Kidney (tissue), 14 donors: Measurements from ENCODE around the gene ZNF276. TPM values are rescaled to one million over a fixed set of nuclear protein-coding genes. Genes with fewer than 3 reads are reported as not detected.

ENCODE experiments used
- DNase-seq, 5 donors: peaks; one replicate each; pipeline ENCODE4 v3.0.0-alpha.2; 2013 to 2020
- FAIRE-seq: peaks from 2 replicates; lab custom pipeline; 2012; peaks lifted over from hg19 to GRCh38; lab: Jason Lieb, UNC
- H3K27ac ChIP-seq, 2 donors: one replicate each; pipeline ENCODE4 v1.7.0; 2013; ENCODE audit warnings: low read depth in 2 of 2, low read length in 2 of 2, inconsistent platforms in 1 of 2
- H3K27me3 ChIP-seq: one replicate; pipeline ENCODE4 v1.7.1; 2013; ENCODE audit warnings: low read length, inconsistent platforms; ENCODE audit not compliant: control insufficient read depth, insufficient read depth
- H3K36me3 ChIP-seq, 3 donors: one replicate each; pipeline versions ENCODE4 v1.7.0 to v1.7.1; 2013; ENCODE audit warnings: low read length in 3 of 3, control low read depth in 1 of 3, inconsistent platforms in 1 of 3; ENCODE audit not compliant: insufficient read depth in 3 of 3, control insufficient read depth in 2 of 3
- H3K4me1 ChIP-seq, 3 donors: one replicate each; pipeline versions ENCODE4 v1.7.0 to v1.7.1; 2013; ENCODE audit warnings: low read length in 3 of 3, inconsistent platforms in 1 of 3, low read depth in 1 of 3; ENCODE audit not compliant: control insufficient read depth in 2 of 3, insufficient read depth in 2 of 3
- H3K4me3 ChIP-seq, 3 donors: one replicate each; pipeline versions ENCODE4 v1.7.0 to v1.8.1; 2013; ENCODE audit warnings: low read length in 3 of 3, control low read depth in 1 of 3, inconsistent platforms in 1 of 3
- H3K9ac ChIP-seq, 3 donors: one replicate each; pipeline versions ENCODE4 v1.7.0 to v1.7.1; 2013; ENCODE audit warnings: low read length in 3 of 3, control low read depth in 1 of 3, inconsistent platforms in 1 of 3
- H3K9me3 ChIP-seq, 3 donors: one replicate each; pipeline versions ENCODE4 v1.7.0 to v1.7.1; 2013; ENCODE audit warnings: low read length in 3 of 3, control low read depth in 1 of 3, inconsistent platforms in 1 of 3; ENCODE audit not compliant: control insufficient read depth in 2 of 3, insufficient read depth in 1 of 3
- CTCF ChIP-seq: IDR thresholded peaks from 3 replicates; pipeline ENCODE4 v1.5.1; 2012; ENCODE audit warnings: mild to moderate bottlenecking, moderate library complexity, borderline replicate concordance; ENCODE audit not compliant: insufficient read depth; ENCODE audit errors: extremely low read depth
- intact Hi-C: fragments of 100-400 bp; cut with DNase I; formaldehyde crosslinking; loops from one replicate; pipeline ENCODE4 v1.11.1; 2022
- polyA plus RNA-seq: library from polyadenylated mRNA; stranded (reverse); fragments of 350-450 nt; fragmentation: Illumina TruSeq; extraction: RNeasy Lipid Tissue Mini Kit (QIAGEN cat#74804); gene quantifications from one replicate; pipeline ENCODE4 v1.2.3, GENCODE V29; 2014; ENCODE audit warnings: low read depth, low replicate concordance; ENCODE audit not compliant: insufficient read depth
- total RNA-seq: library from RNA; stranded (reverse); fragmentation: NEBNext Ultra II Directional; extraction: Animal tissue kit (Norgen Biotek cat#: 25700); gene quantifications from one replicate; pipeline ENCODE4 v1.2.1, GENCODE V29; 2021
- donor health status: control.
- donor health status: control.
- donor health status: control.
- donor health status: control.
- donor health status: control.
- donor health status: DM: yes; HTN: yes; CAD: no.
- donor health status: Normal renal cell carcinoma (clear cell type).

The ZNF276 gene
- total and polyA plus RNA-seq, 2 donors from 2014 or later = 16.4 to 35.4 TPM

DNA sequence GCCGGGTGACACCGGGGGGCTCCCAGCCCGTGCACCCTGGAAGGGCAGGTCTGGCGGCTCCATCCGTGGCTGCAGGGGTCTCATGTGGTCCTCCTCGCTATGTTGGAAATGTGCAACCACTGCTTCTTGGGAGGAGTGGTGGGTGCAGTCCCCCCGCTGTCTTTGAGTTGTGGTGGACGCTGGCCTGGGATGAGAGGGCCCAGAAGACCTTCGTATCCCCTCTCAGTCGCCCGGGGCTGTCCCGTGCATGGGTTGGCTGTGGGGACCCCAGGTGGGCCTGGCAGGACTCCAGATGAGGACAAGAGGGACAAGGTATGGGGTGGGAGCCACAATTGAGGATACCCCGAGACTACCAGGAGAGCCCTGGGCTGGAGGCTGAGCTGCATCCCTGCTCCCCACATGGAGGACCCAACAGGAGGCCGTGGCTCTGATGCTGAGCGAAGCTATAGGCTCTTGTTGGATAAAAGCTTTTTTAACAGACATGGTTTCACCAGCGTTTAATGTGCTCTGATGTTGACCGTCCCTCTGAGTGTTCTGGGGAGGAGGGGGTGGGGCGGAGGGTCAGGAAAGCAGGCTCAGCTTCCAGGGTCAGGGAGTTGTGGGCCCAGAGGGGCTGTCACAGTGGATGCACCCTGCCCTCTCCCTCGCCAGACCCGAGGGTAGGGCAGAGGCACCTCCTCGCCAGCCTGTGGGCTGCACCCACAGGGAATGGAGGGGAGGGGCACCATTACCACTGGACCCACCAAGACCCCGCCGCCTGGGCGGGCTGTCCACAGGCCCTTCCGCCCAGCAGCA lies 25.3 kb upstream of the ZNF276 start:
- TF ChIP-seq CTCF = no peak
- DNase-seq (peak in 3 of 5 donors; percentile 33 to 72 (median 50)), FAIRE-seq (no peak)
- Histone ChIP-seq H3K27me3 (no peaks in the 10 kb centered on the region), H3K9ac (no peak overlapping the region), H3K27ac (no peak overlapping the region), H3K9me3 (no peaks in the 10 kb centered on the region), H3K4me1 (peaks cover 0 to 11% (median 5%) of the 10 kb centered on the region in 3 donors), H3K4me3 (no peak overlapping the region), H3K36me3 (peaks cover 3 to 28% (median 10%) of the 10 kb centered on the region in 3 donors)
- intact Hi-C loops = no loop called here

DNA sequence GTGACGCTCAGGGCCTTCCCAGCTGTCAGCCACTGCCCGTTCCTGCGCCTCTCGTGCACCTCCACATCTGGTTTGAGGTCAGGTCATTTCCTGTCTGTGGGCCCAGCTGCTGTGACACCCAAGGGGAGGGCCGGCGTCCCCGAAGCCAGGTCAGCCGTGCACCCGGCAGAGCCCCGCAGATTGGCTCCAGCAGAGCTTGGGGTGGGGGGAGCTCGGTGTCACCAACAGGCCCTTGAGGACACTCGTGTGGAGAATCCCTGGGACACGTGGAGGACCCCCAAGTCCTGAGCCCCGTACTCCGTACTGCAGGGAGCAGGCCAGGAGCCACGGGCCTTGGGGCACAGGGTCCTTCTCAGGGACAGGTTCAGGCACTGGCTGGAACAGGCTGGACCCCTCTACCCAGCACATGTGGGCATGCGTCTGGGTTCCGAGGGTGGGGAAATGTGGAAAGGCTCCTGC lies 24.6 kb upstream of the ZNF276 start:
- H3K27me3 ChIP-seq = no peaks in the 10 kb centered on the region
- no peak overlapping the region for H3K4me3 ChIP-seq
- DNase-seq (peak in 3 of 5 donors; percentile 30 to 80 (median 56)), FAIRE-seq (no peak)
- H3K36me3 ChIP-seq = peaks cover 0 to 22% (median 5%) of the 10 kb centered on the region in 3 donors
- H3K27ac ChIP-seq = no peak overlapping the region
- intact Hi-C loops = no loop called here
- H3K4me1 ChIP-seq = peaks cover 0 to 11% (median 5%) of the 10 kb centered on the region in 3 donors
- no peak overlapping the region for H3K9ac ChIP-seq
- TF ChIP-seq CTCF = no peak
- H3K9me3 ChIP-seq = no peaks in the 10 kb centered on the region

GRCh38 chr16:89697161-89697615 lies 24.1 kb upstream of the ZNF276 start:
- intact Hi-C loops = no loop called here
- Histone ChIP-seq H3K9me3 (no peaks in the 10 kb centered on the region), H3K9ac (no peak overlapping the region), H3K4me1 (peaks cover 0 to 12% (median 5%) of the 10 kb centered on the region in 3 donors), H3K27ac (no peak overlapping the region), H3K4me3 (no peak overlapping the region), H3K27me3 (no peaks in the 10 kb centered on the region), H3K36me3 (peaks cover 0 to 18% (median 5%) of the 10 kb centered on the region in 3 donors)
- DNase-seq = no peak
- no peak for FAIRE-seq
- no peak for TF ChIP-seq CTCF
